GM19372 (cell line): ENCODE data around the gene RILP.

Experiments
- ATAC-seq: cut with Tn5 transposase; IDR thresholded peaks from one replicate; pipeline ENCODE4 v1.9.1; 2021; ENCODE audit warnings: mild to moderate bottlenecking, low read depth, moderate library complexity; ENCODE audit not compliant: unreplicated experiment

Gene RILP

DNA sequence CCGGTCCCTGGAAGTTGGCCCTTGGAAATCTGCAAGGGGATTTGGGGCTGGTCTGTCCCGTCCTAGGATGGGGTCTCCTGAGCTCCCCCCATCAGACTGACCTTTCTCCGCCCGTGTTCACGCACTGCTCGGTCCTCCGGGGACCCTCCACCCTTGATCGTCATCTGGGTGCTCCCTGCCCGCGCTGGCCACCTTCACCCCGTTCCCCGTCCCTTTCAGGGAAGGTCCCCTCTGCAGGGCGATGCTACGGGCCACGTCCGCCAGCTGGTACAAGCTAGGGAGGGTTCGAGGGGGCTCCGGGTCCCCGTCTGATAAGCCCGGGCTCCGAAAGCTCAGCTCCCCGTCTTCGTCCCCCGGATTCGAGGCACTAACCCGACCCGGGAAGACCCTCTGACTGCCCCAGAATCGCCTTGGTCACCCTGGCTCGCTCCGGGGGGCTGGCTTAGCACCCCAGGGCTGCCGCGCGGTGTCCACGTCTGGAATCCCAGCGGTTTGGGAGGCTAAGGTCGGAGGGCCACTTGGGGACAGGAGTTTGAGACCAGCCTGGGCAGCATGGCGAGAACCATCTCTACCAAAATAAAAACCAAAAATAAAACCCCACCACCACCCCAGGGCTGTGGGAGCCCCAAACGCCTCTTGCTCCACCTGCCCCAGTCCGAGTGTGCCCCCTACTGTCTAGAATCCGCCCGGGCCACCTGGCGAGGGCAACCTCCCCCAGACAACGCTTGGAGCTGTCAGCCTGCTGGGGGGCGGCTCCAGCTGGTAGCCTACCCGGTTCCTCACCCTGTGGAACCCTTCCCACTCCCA, 20.0 kb downstream of the RILP start:
- ATAC-seq, result no peak

- peak; percentile 56 for ATAC-seq
Measured at GRCh38 chr17:1628856-1629503, 20.7 kb downstream of the RILP start.

DNA sequence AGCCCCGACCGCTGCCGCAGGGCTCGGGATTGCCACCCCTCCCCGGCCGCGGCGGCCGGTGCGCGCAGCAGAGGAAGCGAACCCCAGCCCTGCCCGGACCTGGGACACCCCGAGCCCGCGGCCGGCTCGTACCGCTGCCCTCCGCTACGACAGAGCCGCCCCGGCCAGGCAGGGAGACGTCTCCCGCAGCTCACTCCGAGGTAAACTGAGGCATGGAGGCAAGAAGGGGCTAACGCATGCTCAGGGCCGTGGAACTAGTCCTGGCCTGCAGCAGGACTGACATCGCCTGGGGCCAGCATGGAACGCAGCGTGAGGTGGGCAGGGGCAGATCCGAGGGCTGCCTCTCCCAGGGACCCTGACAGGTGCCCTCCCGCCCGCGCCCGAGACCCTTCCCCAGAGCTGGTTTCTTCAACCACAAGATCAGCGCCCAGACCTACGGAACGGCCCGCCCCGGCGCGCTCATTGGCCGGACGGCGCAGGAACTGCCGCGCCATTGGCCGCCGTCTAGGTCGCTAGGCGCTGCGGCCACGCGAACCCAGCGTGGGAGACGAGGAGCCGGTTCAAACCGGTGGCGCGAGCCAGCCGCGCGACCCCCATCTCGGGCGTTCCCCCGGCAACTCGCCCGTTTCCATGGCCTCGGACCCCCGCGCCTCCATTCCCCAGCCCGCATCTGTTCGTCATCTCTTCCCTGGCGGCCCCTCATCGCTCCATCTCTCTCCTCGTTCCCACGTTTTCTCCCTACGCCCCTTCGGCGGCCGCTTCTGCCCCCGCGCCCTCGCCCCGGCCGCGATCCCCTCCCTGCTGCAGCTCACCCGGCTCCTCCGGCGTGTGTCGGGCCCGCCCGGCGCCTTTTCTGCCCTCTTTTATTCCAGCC, 21.4 kb downstream of the RILP start, which contains the start of gene SLC43A2:
Gene SLC43A2 (minus strand): TSS at position 853 of the 874 bp plus-strand sequence. CDS start 960 bp downstream, outside the sequence.
- ATAC-seq, result peak; percentile 58

DNA sequence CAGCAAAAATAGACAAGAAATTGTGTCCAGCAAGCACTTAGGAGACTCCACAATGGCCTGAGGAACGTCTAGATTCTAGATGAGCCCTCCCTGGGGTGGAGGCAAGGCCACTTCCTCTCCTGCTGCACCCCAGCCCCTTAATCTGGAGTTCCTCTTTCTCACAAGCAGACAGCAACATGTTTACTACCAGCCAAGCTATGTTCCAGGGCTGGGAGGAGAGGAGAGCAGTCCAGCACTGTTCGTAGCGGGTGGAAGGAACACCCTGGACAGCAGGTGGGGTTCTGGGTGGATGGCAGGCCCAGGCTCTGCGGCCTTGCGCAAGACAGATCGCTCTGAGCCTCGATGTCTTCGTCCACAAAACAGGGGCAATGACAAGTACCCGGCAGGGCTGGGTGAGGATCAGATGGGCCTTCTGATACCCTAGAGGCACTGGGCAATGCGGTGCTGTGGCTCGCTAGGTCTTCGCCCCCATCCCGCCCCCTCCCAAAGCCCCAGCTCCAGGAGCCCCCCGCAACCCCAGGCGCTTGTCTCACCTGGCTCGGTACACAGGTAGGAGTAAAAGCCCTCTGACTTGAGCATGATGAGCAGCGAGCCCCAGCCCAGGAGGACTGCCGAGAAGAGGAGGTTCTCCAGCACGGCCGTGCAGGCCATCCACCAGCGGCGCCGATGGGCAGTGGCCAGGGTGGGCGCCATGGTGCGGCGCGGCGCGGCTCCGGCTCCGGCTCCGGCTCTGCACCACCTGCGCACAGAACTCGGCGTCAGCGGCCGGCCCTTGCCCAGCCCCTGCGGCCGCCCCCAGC, 22.3 kb downstream of the RILP start:
- no peak for ATAC-seq

GRCh38 chr17:1626333-1626732, 23.3 kb downstream of the RILP start:
- ATAC-seq, result no peak

DNA sequence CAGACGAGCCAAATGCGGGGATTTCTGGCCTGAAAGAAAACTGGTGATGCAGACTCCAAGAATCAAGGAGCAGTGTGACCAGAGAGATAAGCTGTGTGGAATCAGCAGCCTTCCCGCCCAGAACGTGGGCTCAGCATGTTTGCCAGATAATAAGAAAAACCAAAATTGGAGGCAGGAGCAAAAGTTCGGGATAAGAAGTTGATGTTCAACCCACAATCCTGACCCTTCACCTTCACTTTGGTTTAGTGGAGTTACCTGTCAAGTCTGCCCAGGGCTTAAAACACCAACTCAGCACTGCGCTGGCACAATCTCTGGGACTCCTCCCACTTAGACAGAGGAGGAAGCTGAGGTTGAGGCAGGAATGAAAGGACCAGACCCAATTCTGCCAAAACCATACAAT, 24.1 kb downstream of the RILP start:
- no peak for ATAC-seq

DNA sequence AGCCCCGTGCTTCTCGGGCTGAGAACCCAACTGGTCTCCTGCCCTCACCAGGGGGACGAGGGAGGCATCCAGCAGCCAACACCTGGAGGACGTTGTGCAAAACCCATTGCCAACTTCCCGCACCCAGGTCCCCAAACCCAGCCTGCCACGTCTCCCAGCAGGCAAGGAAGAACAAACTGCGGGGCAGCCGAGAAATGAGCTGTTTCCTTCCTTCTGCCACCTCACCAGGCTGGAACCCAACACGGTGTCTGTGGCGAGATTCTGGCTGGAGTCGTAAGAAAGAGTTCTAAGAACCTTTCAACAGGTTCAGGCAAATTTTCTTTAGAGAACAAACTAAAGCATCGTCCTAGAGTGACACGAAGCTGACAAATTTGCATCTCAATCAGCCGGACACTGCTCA, 24.6 kb downstream of the RILP start:
- no peak for ATAC-seq

DNA sequence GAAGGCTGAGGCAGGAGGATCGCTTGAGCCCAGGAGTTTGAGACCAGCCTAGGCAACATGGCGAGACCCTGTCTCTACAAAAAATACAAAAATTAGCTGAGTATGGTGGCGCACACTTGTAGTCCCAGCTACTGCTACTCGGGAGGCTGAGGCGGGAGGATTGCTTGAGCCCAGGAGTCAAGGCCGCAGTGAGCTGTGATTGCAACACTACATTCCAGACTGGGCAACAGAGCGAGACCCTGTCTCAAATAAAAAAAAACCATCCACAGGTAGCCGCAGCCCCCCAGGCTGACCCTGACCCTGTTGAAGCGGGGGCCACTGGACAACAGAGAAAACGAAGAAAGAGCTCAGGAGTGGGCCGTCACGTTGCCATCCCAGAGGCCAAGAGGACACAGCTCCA, 25.0 kb downstream of the RILP start:
- ATAC-seq, result no peak

GRCh38 chr17:1623057-1623630, 26.5 kb downstream of the RILP start:
- ATAC-seq, result no peak

- no peak for ATAC-seq
Measured at GRCh38 chr17:1621273-1621954, 28.3 kb downstream of the RILP start.

DNA sequence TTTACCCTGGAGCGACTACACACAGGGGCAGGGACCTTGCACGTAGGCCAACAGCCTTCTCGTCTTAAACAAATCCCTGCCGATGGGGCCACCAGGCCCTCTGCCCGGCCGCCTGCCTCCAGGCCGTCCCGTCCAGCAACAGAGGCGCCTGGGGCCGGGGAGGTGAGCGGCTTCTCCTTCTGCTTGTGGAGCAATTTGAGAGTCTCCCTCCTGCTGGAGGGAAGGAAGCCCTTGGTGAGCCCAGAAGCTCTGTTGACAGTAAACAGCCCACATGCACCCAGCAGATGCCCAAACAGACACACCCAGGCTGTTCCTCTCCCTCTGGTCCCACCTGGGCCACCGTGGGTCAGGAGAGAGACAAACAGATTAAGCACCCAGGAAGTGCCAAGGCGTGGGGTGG, 29.2 kb downstream of the RILP start:
- no peak for ATAC-seq

DNA sequence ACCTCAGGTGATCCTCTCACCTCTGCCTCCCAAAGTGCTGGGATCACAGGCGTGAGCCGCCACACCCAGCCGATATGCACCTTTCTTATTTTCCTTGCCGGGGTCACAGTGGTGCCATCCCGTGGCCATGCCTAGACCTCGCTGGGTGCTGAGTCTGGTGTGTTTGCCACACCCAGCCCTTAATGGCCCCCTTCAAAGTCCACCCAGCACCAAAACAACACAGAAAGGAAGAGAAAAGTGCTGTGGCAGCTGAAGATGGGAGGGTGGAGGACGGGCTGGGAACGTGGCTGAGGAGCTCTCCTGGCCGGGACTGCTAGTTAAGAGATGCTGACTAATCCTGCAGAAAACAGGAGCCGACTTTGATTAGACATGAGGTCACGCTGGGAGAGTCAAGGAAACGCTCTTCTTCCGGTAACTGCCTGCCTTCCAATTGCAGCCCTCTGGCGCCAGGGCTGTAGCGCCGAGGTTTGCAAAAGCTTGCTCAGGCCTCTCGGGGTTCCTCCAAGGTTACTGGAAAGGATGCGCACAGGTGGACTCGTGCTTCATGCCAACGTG, 32.0 kb downstream of the RILP start:
- ATAC-seq, result no peak

GRCh38 chr17:1616101-1616500, 33.6 kb downstream of the RILP start:
- ATAC-seq, result no peak

DNA sequence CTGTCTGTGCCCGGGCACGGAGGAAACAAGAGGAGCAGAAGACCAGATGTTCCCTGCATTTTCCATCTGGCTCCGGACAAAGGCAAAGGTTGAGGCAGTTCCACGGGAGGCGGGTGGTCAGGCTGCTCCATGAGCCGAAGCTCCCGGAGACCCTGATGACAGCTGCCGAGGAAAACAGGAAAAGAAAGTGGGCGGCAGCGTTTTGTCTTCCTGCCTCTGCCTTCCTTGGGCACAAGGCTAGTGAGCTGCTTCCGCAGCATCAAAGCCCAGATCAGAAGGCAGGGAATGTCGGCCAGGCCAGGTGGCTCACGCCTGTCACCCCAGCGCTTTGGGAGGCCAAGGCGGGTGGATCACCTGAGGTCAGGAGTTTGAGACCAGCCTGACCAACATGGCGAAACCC, 37.3 kb downstream of the RILP start:
- ATAC-seq, result no peak

DNA sequence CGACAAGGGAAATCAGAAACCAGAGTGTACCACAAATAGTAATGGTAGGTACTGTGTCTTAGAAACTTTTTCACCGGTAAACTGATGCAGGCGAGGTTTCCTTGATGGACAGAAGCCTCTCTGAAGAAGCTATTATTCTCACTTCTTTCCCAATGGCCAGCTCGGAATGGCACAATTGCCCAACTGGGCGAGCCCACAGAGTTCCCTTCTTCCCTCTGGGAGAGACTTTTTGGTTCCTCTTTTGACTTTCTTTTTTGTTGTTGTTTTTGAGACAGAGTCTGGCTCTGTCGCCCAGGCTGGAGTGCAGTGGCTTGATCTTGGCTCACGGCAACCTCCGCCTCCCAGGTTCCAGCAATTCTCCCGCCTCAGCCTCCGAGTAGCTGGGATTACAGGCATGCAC, 38.0 kb downstream of the RILP start:
- no peak for ATAC-seq

DNA sequence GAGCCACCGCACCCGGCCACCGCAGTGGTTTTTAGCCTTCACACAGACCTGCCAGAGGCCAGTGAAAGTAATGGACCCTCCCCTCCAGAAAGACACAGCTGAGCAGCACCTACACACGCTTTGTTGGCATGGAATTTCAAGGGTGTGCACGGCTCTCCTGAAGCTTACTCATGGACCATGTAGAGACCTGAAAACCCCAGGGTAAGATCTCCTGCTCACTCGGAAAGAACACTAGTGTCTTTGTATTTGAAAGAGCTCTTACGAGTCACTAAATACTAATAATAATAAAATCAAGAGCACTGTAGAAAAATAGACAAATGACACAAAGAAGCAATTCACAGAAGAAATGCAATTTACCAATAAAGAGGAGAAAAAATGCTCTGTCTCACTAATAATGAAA, 41.0 kb downstream of the RILP start:
- ATAC-seq, result no peak

- no peak for ATAC-seq
Measured at GRCh38 chr17:1607971-1608320, 41.7 kb downstream of the RILP start.

- ATAC-seq, result no peak
Measured at GRCh38 chr17:1606352-1606985, 43.2 kb downstream of the RILP start.
